ENCODE measurements around the gene SSC5D. TPM values are rescaled to one million over a fixed set of nuclear protein-coding genes. Genes with fewer than 3 reads are reported as not detected.

Gene SSC5D
- total RNA-seq, 1 donor from 2014 or later = 7.7 TPM

Other genes starting within 250 kb of the SSC5D start
- 43.0 TPM for gene PPP6R1, start 229.4 kb upstream of the SSC5D start, total RNA-seq
- 24.6 TPM for gene HSPBP1, start 208.3 kb upstream of the SSC5D start, total RNA-seq
- gene BRSK1, start 204.4 kb upstream of the SSC5D start, total RNA-seq = 8.8 TPM
- 0.62 TPM for gene TMEM150B, start 163.1 kb upstream of the SSC5D start, total RNA-seq
- gene KMT5C, start 148.6 kb upstream of the SSC5D start, total RNA-seq = 6.1 TPM
- gene COX6B2, start 133.7 kb upstream of the SSC5D start, total RNA-seq = not detected
- not detected for gene GARIN5B, start 125.2 kb upstream of the SSC5D start, total RNA-seq
- not detected for gene IL11, start 118.0 kb upstream of the SSC5D start, total RNA-seq
- not detected for gene TMEM190, start 111.6 kb upstream of the SSC5D start, total RNA-seq
- 0.65 TPM for gene TMEM238, start 104.1 kb upstream of the SSC5D start, total RNA-seq
- gene RPL28, start 102.5 kb upstream of the SSC5D start, total RNA-seq = 479 TPM
- gene UBE2S, start 80.6 kb upstream of the SSC5D start, total RNA-seq = 28.4 TPM
- gene SHISA7, start 45.1 kb upstream of the SSC5D start, total RNA-seq = not detected
- 50.8 TPM for gene ISOC2, start 26.8 kb upstream of the SSC5D start, total RNA-seq
- gene C19orf85, start 23.7 kb upstream of the SSC5D start, total RNA-seq = not detected
- 3.4 TPM for gene ZNF628, start 11.8 kb upstream of the SSC5D start, total RNA-seq
- 6.0 TPM for gene NAT14, start 3.2 kb upstream of the SSC5D start, total RNA-seq
- gene SBK2, start 48.7 kb downstream of the SSC5D start, total RNA-seq = 2.0 TPM
- gene SBK3, start 57.1 kb downstream of the SSC5D start, total RNA-seq = 6.7 TPM
- gene ZNF579, start 92.4 kb downstream of the SSC5D start, total RNA-seq = 12.2 TPM
- 19.4 TPM for gene FIZ1, start 111.1 kb downstream of the SSC5D start, total RNA-seq
- gene ZNF524, start 111.9 kb downstream of the SSC5D start, total RNA-seq = 13.7 TPM
- 15.7 TPM for gene ZNF865, start 117.2 kb downstream of the SSC5D start, total RNA-seq
- 10.9 TPM for gene ZNF784, start 136.1 kb downstream of the SSC5D start, total RNA-seq
- 29.0 TPM for gene ZNF580, start 152.6 kb downstream of the SSC5D start, total RNA-seq
- 6.5 TPM for gene ZNF581, start 155.2 kb downstream of the SSC5D start, total RNA-seq
- 15.9 TPM for gene CCDC106, start 159.8 kb downstream of the SSC5D start, total RNA-seq
- 80.4 TPM for gene U2AF2, start 166.6 kb downstream of the SSC5D start, total RNA-seq
- gene EPN1, start 186.8 kb downstream of the SSC5D start, total RNA-seq = 193 TPM
- gene NLRP9, start 250.0 kb downstream of the SSC5D start, total RNA-seq = not detected